GM10248 (cell line): ENCODE measurements around the gene DOP1A.

Experiments
- CTCF ChIA-PET: fragments of 300-600 bp; sonication (Branson Sonifier 250); formaldehyde crosslinking; extraction: SDS; loops from one replicate; lab custom pipeline; 2021; ENCODE audit warnings: antibody characterized with exemption; lab: Yijun Ruan, JAX
- POLR2A ChIA-PET: fragments of 350-650 bp; sonication (Branson Sonifier 250); formaldehyde crosslinking; extraction: SDS; loops from one replicate; lab custom pipeline; 2020; ENCODE audit warnings: antibody characterized with exemption; lab: Yijun Ruan, JAX
- DNase-seq: peaks from one replicate; pipeline ENCODE4 v3.0.0; 2012; ENCODE audit errors: extremely low spot score
- CTCF ChIP-seq: IDR thresholded peaks from 2 replicates; pipeline ENCODE4 v1.5.1; 2012; ENCODE audit warnings: mild to moderate bottlenecking, low read depth; ENCODE audit errors: extremely low read depth, missing control alignments, control extremely low read depth

Gene DOP1A

GRCh38 chr6:83138758-83139157 lies 71.3 kb downstream of the DOP1A start:
- no peak for DNase-seq
- no peak for TF ChIP-seq CTCF
- ChIA-PET POLR2A (no interaction called here), CTCF (interaction anchor here (1.2 to 1.8 kb wide), 2 partner anchors 7 to 73 kb away, joined by 5 to 6 read pairs; partner anchors contain the start of gene UBE3D)

- no peak for TF ChIP-seq CTCF
- ChIA-PET POLR2A (no interaction called here), CTCF (interaction anchor here (1.7 kb wide), 1 partner anchor 14 kb away, joined by 4 read pairs; no protein-coding TSS in a partner anchor)
- DNase-seq, result no peak
Measured at GRCh38 chr6:83151114-83151513, 83.6 kb downstream of the DOP1A start.

GRCh38 chr6:83152913-83153312 lies 85.4 kb downstream of the DOP1A start:
- POLR2A ChIA-PET, result no interaction called here
- no peak for TF ChIP-seq CTCF

GRCh38 chr6:83153883-83154521 lies 86.5 kb downstream of the DOP1A start:
- DNase-seq, result no peak
- TF ChIP-seq CTCF, result no peak
- ChIA-PET POLR2A (no interaction called here), CTCF (interaction anchor here (0.7 to 1.4 kb wide), 5 partner anchors 20 to 58 kb away, joined by 3 to 5 read pairs (median 3); partner anchors contain the start of genes PGM3 and RWDD2A)

More at GRCh38 chr6:83152913-83153312, 85.4 kb downstream of the DOP1A start:
- CTCF ChIA-PET, result no interaction called here
- no peak for DNase-seq

- DNase-seq, result no peak
- ChIA-PET CTCF (interaction anchor here (1.2 to 1.8 kb wide), 3 partner anchors 10 to 19 kb away, joined by 3 to 6 read pairs (median 6); no protein-coding TSS in a partner anchor), POLR2A (no interaction called here)
- TF ChIP-seq CTCF, result no peak
Measured at GRCh38 chr6:83155794-83156193, 88.3 kb downstream of the DOP1A start.

- ChIA-PET CTCF (interaction anchor here (0.9 to 3.9 kb wide), 3 partner anchors 18 to 94 kb away, joined by 3 to 22 read pairs (median 3); partner anchors contain the start of genes DOP1A and UBE3D), POLR2A (no interaction called here)
- TF ChIP-seq CTCF, result no peak
- DNase-seq, result no peak
Measured at GRCh38 chr6:83160167-83160566, 92.7 kb downstream of the DOP1A start.
